ENCODE results near the gene CCL5. TPM values are rescaled to one million over a fixed set of nuclear protein-coding genes. Genes with fewer than 3 reads are reported as not detected.

CCL5 gene
- polyA plus RNA-seq, 2 of the 4 experiments (the other 2 are of a cell fraction): 0.12 to 0.31 TPM

DNA sequence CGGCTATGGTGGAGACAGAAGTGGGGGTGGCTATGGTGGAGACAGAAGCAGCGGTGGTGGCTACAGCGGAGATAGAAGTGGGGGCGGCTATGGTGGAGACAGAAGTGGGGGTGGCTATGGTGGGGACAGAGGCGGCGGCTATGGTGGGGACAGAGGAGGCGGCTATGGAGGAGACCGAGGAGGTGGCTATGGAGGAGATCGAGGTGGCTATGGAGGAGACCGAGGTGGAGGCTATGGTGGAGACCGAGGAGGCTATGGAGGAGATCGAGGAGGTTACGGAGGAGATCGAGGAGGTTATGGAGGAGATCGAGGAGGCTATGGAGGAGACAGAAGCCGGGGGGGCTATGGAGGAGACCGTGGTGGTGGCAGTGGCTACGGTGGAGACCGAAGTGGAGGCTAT, 35.6 kb downstream of the CCL5 start:
- CTCF ChIA-PET: no interaction called here
- no peak for DNase-seq (ENCODE audit: low read depth in 1 of 2, low spot score in 1 of 2)
- ATAC-seq: no peak
- Histone ChIP-seq H3K4me1 (peaks cover 6% of the 10 kb centered on the region; the same call in 2 of the 3 replicates), H3K4me2 (no peak overlapping the region), H3K9me3 (no peaks in the 10 kb centered on the region), H3K4me3 (no peak overlapping the region), H3K27ac (no peak overlapping the region)
- FAIRE-seq: no peak
- POLR2A ChIA-PET: no interaction called here
- TF ChIP-seq NR3C1 (IDR thresholded peaks at IDR 0.05) (no peak), KDM5A (IDR thresholded peaks at IDR 0.05) (no peak), CBX2 (IDR thresholded peaks at IDR 0.05; ENCODE audit: borderline replicate concordance, low read depth) (no peak)
- TF ChIP-seq, protein P1, sequence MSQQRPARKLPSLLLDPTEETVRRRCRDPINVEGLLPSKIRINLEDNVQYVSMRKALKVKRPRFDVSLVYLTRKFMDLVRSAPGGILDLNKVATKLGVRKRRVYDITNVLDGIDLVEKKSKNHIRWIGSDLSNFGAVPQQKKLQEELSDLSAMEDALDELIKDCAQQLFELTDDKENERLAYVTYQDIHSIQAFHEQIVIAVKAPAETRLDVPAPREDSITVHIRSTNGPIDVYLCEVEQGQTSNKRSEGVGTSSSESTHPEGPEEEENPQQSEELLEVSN (IDR thresholded peaks at IDR 0.05; ENCODE audit: borderline replicate concordance, low read depth): no peak
- TF ChIP-seq, protein P2, sequence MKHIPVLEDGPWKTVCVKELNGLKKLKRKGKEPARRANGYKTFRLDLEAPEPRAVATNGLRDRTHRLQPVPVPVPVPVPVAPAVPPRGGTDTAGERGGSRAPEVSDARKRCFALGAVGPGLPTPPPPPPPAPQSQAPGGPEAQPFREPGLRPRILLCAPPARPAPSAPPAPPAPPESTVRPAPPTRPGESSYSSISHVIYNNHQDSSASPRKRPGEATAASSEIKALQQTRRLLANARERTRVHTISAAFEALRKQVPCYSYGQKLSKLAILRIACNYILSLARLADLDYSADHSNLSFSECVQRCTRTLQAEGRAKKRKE (CRISPR knock-in tag; IDR thresholded peaks at IDR 0.05; ENCODE audit: low read depth): no peak
- WGBS (ENCODE audit: missing lambda C conversion rate): 93% methylated on average over 19 of the region's 19 CpGs

DNA sequence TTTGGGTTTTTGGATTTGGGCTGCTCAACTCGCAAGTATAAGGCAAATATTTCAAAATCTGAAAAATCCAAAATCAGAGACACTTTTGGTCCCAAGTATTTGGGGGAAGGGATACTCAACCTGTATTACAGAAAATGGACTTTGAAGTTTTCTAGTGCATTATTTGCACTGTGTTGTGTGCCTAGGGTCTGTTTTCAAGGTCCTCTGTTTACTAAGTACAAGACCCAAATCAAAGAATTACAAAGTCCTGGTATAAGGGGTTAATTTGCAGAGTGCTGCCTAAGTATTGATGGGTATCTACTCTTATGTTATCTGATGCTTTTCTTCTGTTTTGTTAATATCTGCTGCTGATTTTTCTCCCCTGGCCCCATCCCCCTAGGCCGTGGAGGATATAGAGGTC, 36.5 kb downstream of the CCL5 start:
- H3K4me1 ChIP-seq: peaks cover 6% of the 10 kb centered on the region; the same call in 2 of the 3 replicates
- ChIA-PET POLR2A (no interaction called here), CTCF (no interaction called here)
- TF ChIP-seq HOXB5 (CRISPR knock-in tag; IDR thresholded peaks at IDR 0.05) (no peak), EHF (CRISPR knock-in tag; IDR thresholded peaks at IDR 0.05) (no peak), FOSB (CRISPR knock-in tag; IDR thresholded peaks at IDR 0.05) (no peak), GATA3 (IDR thresholded peaks at IDR 0.05; ENCODE audit: borderline replicate concordance) (no peak), TP53 (CRISPR knock-in tag; IDR thresholded peaks at IDR 0.05) (no peak), BHLHE40 (IDR thresholded peaks at IDR 0.05; ENCODE audit: low read depth, low read length) (no peak), CEBPB (IDR thresholded peaks at IDR 0.05) (no peak), KDM5A (IDR thresholded peaks at IDR 0.05) (no peak)
- TF ChIP-seq, protein P3, sequence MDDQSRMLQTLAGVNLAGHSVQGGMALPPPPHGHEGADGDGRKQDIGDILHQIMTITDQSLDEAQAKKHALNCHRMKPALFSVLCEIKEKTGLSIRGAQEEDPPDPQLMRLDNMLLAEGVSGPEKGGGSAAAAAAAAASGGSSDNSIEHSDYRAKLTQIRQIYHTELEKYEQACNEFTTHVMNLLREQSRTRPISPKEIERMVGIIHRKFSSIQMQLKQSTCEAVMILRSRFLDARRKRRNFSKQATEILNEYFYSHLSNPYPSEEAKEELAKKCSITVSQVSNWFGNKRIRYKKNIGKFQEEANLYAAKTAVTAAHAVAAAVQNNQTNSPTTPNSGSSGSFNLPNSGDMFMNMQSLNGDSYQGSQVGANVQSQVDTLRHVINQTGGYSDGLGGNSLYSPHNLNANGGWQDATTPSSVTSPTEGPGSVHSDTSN (IDR thresholded peaks at IDR 0.05): no peak
- H3K9me3 ChIP-seq: no peaks in the 10 kb centered on the region
- H3K4me3 ChIP-seq: no peak overlapping the region
- FAIRE-seq (no peak), ATAC-seq (no peak), DNase-seq (ENCODE audit: low read depth in 1 of 2, low spot score in 1 of 2) (no peak)
- H3K27ac ChIP-seq: no peak overlapping the region
- 96% methylated on average over 2 of the region's 2 CpGs for WGBS (ENCODE audit: missing lambda C conversion rate)
- no peak overlapping the region for H3K4me2 ChIP-seq

DNA sequence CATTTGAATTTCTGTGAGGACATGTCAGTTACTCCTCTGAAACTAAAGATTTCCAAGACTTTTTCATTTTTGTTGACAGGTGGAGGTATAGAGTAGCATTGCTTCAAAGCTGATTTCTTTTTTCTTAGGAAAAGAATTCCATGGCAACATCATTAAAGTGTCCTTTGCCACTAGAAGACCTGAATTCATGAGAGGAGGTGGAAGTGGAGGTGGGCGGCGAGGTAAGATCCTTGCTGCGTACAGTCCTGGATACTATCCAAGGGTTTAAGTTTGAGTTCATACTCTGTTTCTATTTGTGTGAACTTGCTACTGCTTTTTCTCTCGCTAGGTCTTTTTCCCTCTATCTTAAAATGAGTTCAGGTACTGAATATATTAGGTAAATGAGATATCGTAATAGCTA, 37.9 kb downstream of the CCL5 start:
- H3K4me2 ChIP-seq: no peak overlapping the region
- POLR2A ChIA-PET: interaction anchor here (2.0 kb wide), 1 partner anchor 33 kb away, joined by 5 read pairs; the partner anchor contains the start of gene TAF15
- no peaks in the 10 kb centered on the region for H3K9me3 ChIP-seq
- WGBS (ENCODE audit: missing lambda C conversion rate): 97% methylated on average over 5 of the region's 5 CpGs
- no peak for FAIRE-seq
- no peak for DNase-seq (ENCODE audit: low read depth in 1 of 2, low spot score in 1 of 2)
- ATAC-seq: no peak
- peaks cover 6% of the 10 kb centered on the region; the same call in 2 of the 3 replicates for H3K4me1 ChIP-seq
- no peak overlapping the region for H3K27ac ChIP-seq
- CTCF ChIA-PET: interaction anchor here (0.6 to 3.4 kb wide), 8 partner anchors 12 to 78 kb away, joined by 3 to 14 read pairs (median 6); partner anchors contain the start of gene TAF15
- no peak overlapping the region for H3K4me3 ChIP-seq
- TF ChIP-seq RNF2 (IDR thresholded peaks at IDR 0.05; ENCODE audit: borderline replicate concordance, low read depth) (no peak), ZFP36 (IDR thresholded peaks at IDR 0.05; ENCODE audit: borderline replicate concordance, partially characterized antibody) (no peak), SREBF2 (IDR thresholded peaks at IDR 0.05) (no peak), FOSL2 (IDR thresholded peaks at IDR 0.05) (no peak), FOSL2 (CRISPR knock-in tag; IDR thresholded peaks at IDR 0.05) (no peak), FOXS1 (CRISPR knock-in tag; IDR thresholded peaks at IDR 0.05) (no peak), NR3C1 (IDR thresholded peaks at IDR 0.05) (no peak), POLR2AphosphoS2 (conservative IDR thresholded peaks at IDR 0.05; ENCODE audit: low read length) (no peak)
- TF ChIP-seq, protein P4, sequence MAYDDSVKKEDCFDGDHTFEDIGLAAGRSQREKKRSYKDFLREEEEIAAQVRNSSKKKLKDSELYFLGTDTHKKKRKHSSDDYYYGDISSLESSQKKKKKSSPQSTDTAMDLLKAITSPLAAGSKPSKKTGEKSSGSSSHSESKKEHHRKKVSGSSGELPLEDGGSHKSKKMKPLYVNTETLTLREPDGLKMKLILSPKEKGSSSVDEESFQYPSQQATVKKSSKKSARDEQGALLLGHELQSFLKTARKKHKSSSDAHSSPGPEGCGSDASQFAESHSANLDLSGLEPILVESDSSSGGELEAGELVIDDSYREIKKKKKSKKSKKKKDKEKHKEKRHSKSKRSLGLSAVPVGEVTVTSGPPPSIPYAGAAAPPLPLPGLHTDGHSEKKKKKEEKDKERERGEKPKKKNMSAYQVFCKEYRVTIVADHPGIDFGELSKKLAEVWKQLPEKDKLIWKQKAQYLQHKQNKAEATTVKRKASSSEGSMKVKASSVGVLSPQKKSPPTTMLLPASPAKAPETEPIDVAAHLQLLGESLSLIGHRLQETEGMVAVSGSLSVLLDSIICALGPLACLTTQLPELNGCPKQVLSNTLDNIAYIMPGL (CRISPR knock-in tag; IDR thresholded peaks at IDR 0.05; ENCODE audit: borderline replicate concordance): no peak
- TF ChIP-seq, protein P1 (IDR thresholded peaks at IDR 0.05; ENCODE audit: borderline replicate concordance, low read depth): no peak

Data from A549 (cell line).